Coronary artery (tissue), 2 donors: ENCODE results near the gene DOK6.
"Not testable (repeated sequence)": the region's sequence is repeated elsewhere in the genome, so short reads cannot be mapped to it uniquely, and the experiment has no call there.

ENCODE experiments used
- DNase-seq: peaks from one replicate; pipeline ENCODE4 v3.0.0-alpha.2; 2017; ENCODE audit warnings: low spot score
- H3K27ac ChIP-seq, 2 donors: fragments of 200-600 bp; sonication (generic); one replicate each; pipeline ENCODE4 v1.5.1; 2016 to 2019
- H3K4me3 ChIP-seq: fragments of 200-600 bp; sonication (generic); 2 replicates; pipeline ENCODE4 v1.5.1; 2016; ENCODE audit warnings: mild to moderate bottlenecking, moderate library complexity
- CTCF ChIP-seq: fragments of 200-600 bp; sonication (generic); IDR thresholded peaks from one replicate; pipeline ENCODE4 v1.5.1; 2019; ENCODE audit warnings: antibody characterized with exemption

Gene DOK6

GRCh38 chr18:69820538-69820937, 419.9 kb downstream of the DOK6 start:
- Histone ChIP-seq H3K4me3 (no peak overlapping the region), H3K27ac (no peak overlapping the region)
- no peak for DNase-seq
- TF ChIP-seq CTCF: no peak

GRCh38 chr18:69830189-69830588, 429.5 kb downstream of the DOK6 start:
- no peak for DNase-seq
- Histone ChIP-seq H3K27ac (no peak overlapping the region), H3K4me3 (no peak overlapping the region)
- TF ChIP-seq CTCF: no peak

- not testable (repeated sequence) for H3K27ac ChIP-seq, DNase-seq, H3K4me3 ChIP-seq
These were observed 434.3 kb downstream of the DOK6 start for GRCh38 chr18:69834980-69835379.

GRCh38 chr18:69838003-69838402, 437.3 kb downstream of the DOK6 start:
- no peak for DNase-seq
- no peak for TF ChIP-seq CTCF
- H3K27ac ChIP-seq: no peak overlapping the region
- H3K4me3 ChIP-seq: no peak overlapping the region

GRCh38 chr18:69838620-69839411, 438.1 kb downstream of the DOK6 start:
- no peak overlapping the region for H3K4me3 ChIP-seq
- no peak for DNase-seq
- no peak overlapping the region for H3K27ac ChIP-seq
- no peak for TF ChIP-seq CTCF

- Histone ChIP-seq H3K27ac (no peak overlapping the region), H3K4me3 (no peak overlapping the region)
- TF ChIP-seq CTCF: no peak
- no peak for DNase-seq
These were observed 438.8 kb downstream of the DOK6 start for GRCh38 chr18:69839497-69839896.

- TF ChIP-seq CTCF: no peak
- H3K27ac ChIP-seq: no peak overlapping the region
- no peak overlapping the region for H3K4me3 ChIP-seq
- DNase-seq: no peak
These were observed 439.3 kb downstream of the DOK6 start for GRCh38 chr18:69840001-69840400.
